K562 (cell line): ENCODE results near the gene GNAT1. TPM values are rescaled to one million over a fixed set of nuclear protein-coding genes. Genes with fewer than 3 reads are reported as not detected.

Experiments
- ATAC-seq: fragments of 200-7000 bp; cut with Tn5 transposase; 3 replicates; pipeline ENCODE4 v1.9.1; 2020; ENCODE audit warnings: moderate library complexity
- BruUV-seq: library from RNA; stranded (reverse); fragments of 400-500 nt; replicated peaks from 2 replicates; lab custom pipeline; 2021; lab: Mats Ljungman, UMichigan
- CTCF ChIA-PET: fragments of 300-600 bp; formaldehyde crosslinking; extraction: SDS; loops from one replicate; lab custom pipeline; 2021; ENCODE audit warnings: low intra/inter-chr PET ratio; lab: Yijun Ruan, JAX
- POLR2A ChIA-PET: fragments of 300-600, 350-650 bp; sonication (Branson Sonifier 250); formaldehyde crosslinking; extraction: SDS; loops from one replicate; lab custom pipeline; 2021; ENCODE audit warnings: antibody characterized with exemption, inconsistent platforms; lab: Yijun Ruan, JAX
- DNase-seq, 4 experiments: peaks; one replicate each; pipeline versions ENCODE4 v3.0.0 to v3.0.0-alpha.2; 2011 to 2018; ENCODE audit warnings: low spot score in 3 of 4, mixed read lengths in 3 of 4; ENCODE audit errors: extremely low read depth in 1 of 4
- FAIRE-seq: peaks from 2 replicates; lab custom pipeline; 2011; peaks lifted over from hg19 to GRCh38; lab: Jason Lieb, UNC
- H2AFZ ChIP-seq: 2 replicates; pipeline ENCODE4 v1.6.0; 2011; ENCODE audit warnings: low read depth, low read length, control low read depth, inconsistent platforms
- H3K27ac ChIP-seq: fragments of 200-600 bp; 3 replicates; pipeline ENCODE4 v1.8.0; 2011; ENCODE audit warnings: low read depth, mild to moderate bottlenecking, control low read depth, inconsistent platforms, low read length, moderate library complexity, mixed read lengths; ENCODE audit errors: extremely low read depth
- H3K27me3 ChIP-seq, 2 experiments: fragments of 300-600 bp in 1 of 2; 2 replicates in 1 of 2; 3 replicates in 1 of 2; pipeline versions ENCODE4 v1.6.0 to v1.8.0; 2011; ENCODE audit warnings: inconsistent platforms in 2 of 2, low read length in 2 of 2, mild to moderate bottlenecking in 1 of 2, mixed read lengths in 1 of 2, moderate library complexity in 1 of 2; ENCODE audit not compliant: control insufficient read depth in 2 of 2, insufficient read depth in 2 of 2
- H3K36me3 ChIP-seq: fragments of 300-600 bp; 3 replicates; pipeline ENCODE4 v1.8.0; 2011; ENCODE audit warnings: mild to moderate bottlenecking, low read length, inconsistent platforms; ENCODE audit not compliant: control insufficient read depth, insufficient read depth
- H3K4me1 ChIP-seq, 2 experiments: fragments of 200-600 bp in 1 of 2; replicated peaks in 1 of 2; 2 replicates in 1 of 2; 3 replicates in 1 of 2; pipeline versions ENCODE4 v1.5.1 to v1.8.0; 2011; ENCODE audit warnings: inconsistent platforms in 2 of 2, low read length in 2 of 2, mild to moderate bottlenecking in 1 of 2, mixed read lengths in 1 of 2, moderate library complexity in 1 of 2; ENCODE audit not compliant: control insufficient read depth in 2 of 2, insufficient read depth in 2 of 2
- H3K4me2 ChIP-seq: 2 replicates; pipeline ENCODE4 v1.6.1; 2011; ENCODE audit warnings: low read length, control low read depth, inconsistent platforms, mixed read lengths; ENCODE audit not compliant: insufficient read depth
- H3K4me3 ChIP-seq: fragments of 200-600 bp; sonication (generic), shearing (Covaris generic); 2 replicates; pipeline ENCODE4 v1.5.1; 2016; ENCODE audit warnings: control low read depth, inconsistent platforms
- H3K79me2 ChIP-seq: fragments of 200-600 bp; 3 replicates; pipeline ENCODE4 v1.8.0; 2011; ENCODE audit warnings: low read length, inconsistent platforms; ENCODE audit not compliant: control insufficient read depth, insufficient read depth
- H3K9ac ChIP-seq, 2 experiments: 2 replicates each; pipeline versions ENCODE4 v1.6.0 to v1.6.1; 2011; ENCODE audit warnings: low read depth in 2 of 2, low read length in 2 of 2, control low read depth in 1 of 2, inconsistent platforms in 1 of 2, mild to moderate bottlenecking in 1 of 2, mixed read lengths in 1 of 2; ENCODE audit not compliant: insufficient read depth in 1 of 2
- H3K9me1 ChIP-seq: one replicate; pipeline ENCODE4 v1.6.0; 2011; ENCODE audit warnings: inconsistent platforms, mild to moderate bottlenecking, low read length, moderate library complexity; ENCODE audit not compliant: control insufficient read depth, insufficient read depth
- H3K9me3 ChIP-seq: replicated peaks from 2 replicates; pipeline ENCODE4 v1.5.1; 2011; ENCODE audit warnings: low read depth, low read length, inconsistent platforms; ENCODE audit not compliant: control insufficient read depth, insufficient read depth
- H4K20me1 ChIP-seq: replicated peaks from 2 replicates; pipeline ENCODE4 v1.6.1; 2011; ENCODE audit warnings: low read length, inconsistent platforms, mixed read lengths; ENCODE audit not compliant: control insufficient read depth, insufficient read depth
- HDGF ChIP-seq: fragments of 450-650 bp; IDR thresholded peaks from 2 replicates; pipeline ENCODE4 v1.6.1; 2016
- PCBP2 ChIP-seq: fragments of 200-400 bp; formaldehyde crosslinking; IDR thresholded peaks from 2 replicates; pipeline ENCODE4 v1.6.1; 2018; ENCODE audit warnings: low read length, low read depth, mild to moderate bottlenecking, moderate library complexity; ENCODE audit not compliant: poor library complexity, severe bottlenecking
- POU5F1 ChIP-seq: fragments of 150-350 bp; IDR thresholded peaks from 2 replicates; pipeline ENCODE4 v1.6.1; 2014; ENCODE audit warnings: borderline replicate concordance, low read length, low read depth, mild to moderate bottlenecking; ENCODE audit not compliant: partially characterized antibody
- ZKSCAN1 ChIP-seq: fragments of 150-350 bp; IDR thresholded peaks from 2 replicates; pipeline ENCODE4 v1.6.1; 2016; ENCODE audit warnings: low read depth, low read length
- WGBS: fragments of 100-300 bp; shearing (Covaris generic); methylation state at CpG from one replicate; pipeline ENCODE4 v1.1.6; 2016; ENCODE audit warnings: low coverage, mixed read lengths; ENCODE audit not compliant: insufficient coverage; ENCODE audit errors: missing lambda C conversion rate; 5-methylcytosine and 5-hydroxymethylcytosine counted together
- in situ Hi-C: fragments of 300-500 bp; cut with MboI; formaldehyde crosslinking; loops from 4 replicates; pipeline ENCODE4 v1.15.0; 2018; ENCODE audit warnings: inconsistent platforms, mixed read lengths
- intact Hi-C: fragments of 100-400 bp; cut with micrococcal nuclease; formaldehyde crosslinking; loops from 2 replicates; pipeline ENCODE4 v1.14.2; 2022
- polyA plus RNA-seq, 8 experiments: library from polyadenylated mRNA; depleted of rRNA in 4 of 8; stranded (reverse) in 5 of 8; unstranded in 3 of 8; fragments of >200 nt; fragmentation: Nextera tagmentation in 2 of 8; fragmentation: Illumina TruSeq in 1 of 8; extraction: Ambion mirVana in 2 of 8; extraction: Trizol in 1 of 8; gene quantifications; 2 replicates each; pipeline versions ENCODE4 v1.2.1 to v1.2.3, GENCODE V29; 2011 to 2014; ENCODE audit warnings: inconsistent platforms in 1 of 8, missing spikeins in 1 of 8
- total RNA-seq, 7 experiments: library from RNA; depleted of rRNA in 6 of 7; stranded (reverse); fragments of >200 nt in 6 of 7; fragmentation: Illumina TruSeq in 2 of 7; extraction: Trizol in 2 of 7; gene quantifications; 2 replicates each; pipeline versions ENCODE4 v1.2.1 to v1.2.3, GENCODE V29; 2011 to 2021; ENCODE audit warnings: low replicate concordance in 1 of 7

GNAT1 gene
- total and polyA plus RNA-seq, 9 of the 15 experiments (the other 6 are each of a cell fraction or from before 2014, with no cell fraction given): not detected

DNA sequence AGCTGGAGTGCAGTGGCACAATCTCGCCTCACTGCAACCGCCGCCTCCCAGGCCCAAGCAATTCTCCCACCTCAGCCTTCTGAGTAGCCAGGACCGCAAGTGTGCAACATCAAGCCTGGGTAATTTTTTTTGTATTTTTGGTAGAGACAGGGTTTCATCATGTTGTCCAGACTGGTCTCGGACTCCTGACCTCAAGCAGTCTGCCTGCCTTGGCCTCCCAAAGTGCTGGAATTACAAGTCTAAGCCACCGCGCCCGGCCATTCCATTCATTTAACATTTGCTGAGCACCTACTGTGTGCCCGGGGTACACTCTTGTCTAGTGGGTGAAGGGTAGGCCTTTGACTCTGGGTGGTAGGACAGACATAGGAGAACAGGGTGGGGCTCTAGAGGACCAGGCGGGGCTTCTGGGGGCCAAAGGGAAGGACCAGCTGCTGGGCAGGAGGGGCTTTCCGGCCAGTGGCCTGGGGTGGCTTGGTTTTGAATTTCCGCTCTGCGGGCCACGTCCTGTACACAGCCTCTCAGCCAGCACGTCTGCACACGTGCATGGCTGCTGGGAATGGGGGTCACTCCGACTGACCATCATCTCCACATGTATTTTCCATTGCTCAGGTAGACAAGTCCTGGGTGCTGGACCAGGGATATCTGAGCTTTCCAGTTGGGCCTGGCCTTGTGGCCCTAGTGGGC, 16.1 kb downstream of the GNAT1 start:
- H4K20me1 ChIP-seq: no peaks in the 10 kb centered on the region
- TF ChIP-seq HDGF (no peak), POU5F1 (no peak), ZKSCAN1 (peak; percentile 53; the same call in 1 of the 2 replicates), PCBP2 (no peak)
- BruUV-seq: no TSS peak
- ATAC-seq: no peak
- H3K9ac ChIP-seq: no peak overlapping the region
- no peaks in the 10 kb centered on the region for H3K36me3 ChIP-seq
- H3K9me3 ChIP-seq: no peaks in the 10 kb centered on the region
- no peak for DNase-seq
- no peak overlapping the region for H3K4me2 ChIP-seq
- no peaks in the 10 kb centered on the region for H3K79me2 ChIP-seq
- ChIA-PET CTCF (no interaction called here), POLR2A (no interaction called here)
- H3K4me1 ChIP-seq: peaks cover 0 to 14% of the 10 kb centered on the region in 2 experiments; a peak in 3 of 5 replicates
- H3K27me3 ChIP-seq: peaks cover 12 to 32% of the 10 kb centered on the region in 2 experiments; a peak in 3 of 5 replicates
- in situ Hi-C loops (no loop called here), intact Hi-C loops (no loop called here)
- no peaks in the 10 kb centered on the region for H3K9me1 ChIP-seq
- no peak overlapping the region for H2AFZ ChIP-seq
- no peak for FAIRE-seq
- WGBS: 59% methylated on average over 10 of the region's 17 CpGs
- H3K4me3 ChIP-seq: no peak overlapping the region
- H3K27ac ChIP-seq: no peak overlapping the region
